HG03066 (cell line): Measurements from ENCODE around the gene CDH15.

Experiments used
- ATAC-seq: cut with Tn5 transposase; IDR thresholded peaks from one replicate; pipeline ENCODE4 v1.9.1; 2021; ENCODE audit warnings: low read depth; ENCODE audit not compliant: unreplicated experiment

CDH15 gene

DNA sequence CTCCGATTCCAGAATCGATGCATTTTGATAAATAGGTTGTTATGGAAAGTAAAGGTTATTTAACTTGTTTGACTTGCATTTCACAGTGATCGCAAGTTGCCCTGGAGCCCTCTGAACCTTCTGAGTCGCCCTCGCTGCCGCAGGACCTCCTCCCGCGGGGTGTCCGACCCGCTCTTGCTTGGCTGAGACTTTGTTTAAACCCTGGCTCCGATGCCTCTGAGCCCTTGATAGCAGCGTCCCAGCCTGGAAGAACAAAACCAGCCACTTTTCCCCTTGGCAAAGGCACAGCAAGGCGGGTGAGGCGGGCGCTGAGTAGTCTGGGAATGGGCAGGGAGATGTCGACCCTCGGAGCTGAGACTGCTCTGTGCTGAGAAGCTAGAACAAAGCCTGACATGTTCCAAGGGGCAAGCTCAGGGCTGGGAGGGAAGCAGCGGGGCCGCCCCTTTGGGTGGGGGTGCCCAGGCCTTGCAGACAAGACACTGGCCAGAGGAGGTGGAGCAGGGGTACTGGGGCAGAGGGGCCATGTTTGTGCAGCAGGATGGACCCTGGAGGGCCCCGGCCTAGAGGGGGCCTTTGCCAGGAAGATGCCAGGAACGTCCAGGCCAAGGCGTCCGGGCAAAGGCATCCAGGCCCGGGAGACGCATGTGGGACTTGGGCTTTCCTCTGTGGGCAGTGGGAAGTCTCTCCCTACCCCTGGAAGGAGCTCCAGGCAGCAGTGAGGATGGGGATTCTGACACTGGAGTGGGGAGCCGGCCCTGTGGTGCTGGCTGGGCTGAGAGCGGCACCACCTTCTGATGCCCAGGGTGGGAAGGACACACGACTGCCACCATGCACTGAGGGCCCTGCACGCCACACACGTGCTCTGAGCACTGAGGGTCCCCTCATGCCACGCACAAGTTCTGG, 30.3 kb upstream of the CDH15 start:
- ATAC-seq, result no peak

DNA sequence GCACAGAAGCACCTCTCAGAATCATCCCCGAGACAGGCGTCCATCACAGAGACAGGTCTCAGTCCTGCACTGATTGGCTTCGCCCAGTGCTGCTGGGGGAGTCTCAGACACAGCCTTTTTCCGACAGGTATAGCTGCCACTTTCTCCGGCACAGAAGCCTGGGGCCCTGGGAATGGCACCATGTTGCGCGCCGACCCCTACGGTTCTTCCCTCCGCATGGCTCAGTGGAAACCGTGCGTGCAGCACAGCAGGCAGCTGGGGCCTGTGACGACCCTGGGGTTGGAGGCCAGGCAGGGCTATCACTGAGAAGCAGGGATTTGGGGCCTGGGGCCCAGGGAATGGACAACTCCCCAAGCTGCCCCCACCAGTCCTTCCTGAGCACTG, 29.7 kb upstream of the CDH15 start:
- ATAC-seq, result no peak

DNA sequence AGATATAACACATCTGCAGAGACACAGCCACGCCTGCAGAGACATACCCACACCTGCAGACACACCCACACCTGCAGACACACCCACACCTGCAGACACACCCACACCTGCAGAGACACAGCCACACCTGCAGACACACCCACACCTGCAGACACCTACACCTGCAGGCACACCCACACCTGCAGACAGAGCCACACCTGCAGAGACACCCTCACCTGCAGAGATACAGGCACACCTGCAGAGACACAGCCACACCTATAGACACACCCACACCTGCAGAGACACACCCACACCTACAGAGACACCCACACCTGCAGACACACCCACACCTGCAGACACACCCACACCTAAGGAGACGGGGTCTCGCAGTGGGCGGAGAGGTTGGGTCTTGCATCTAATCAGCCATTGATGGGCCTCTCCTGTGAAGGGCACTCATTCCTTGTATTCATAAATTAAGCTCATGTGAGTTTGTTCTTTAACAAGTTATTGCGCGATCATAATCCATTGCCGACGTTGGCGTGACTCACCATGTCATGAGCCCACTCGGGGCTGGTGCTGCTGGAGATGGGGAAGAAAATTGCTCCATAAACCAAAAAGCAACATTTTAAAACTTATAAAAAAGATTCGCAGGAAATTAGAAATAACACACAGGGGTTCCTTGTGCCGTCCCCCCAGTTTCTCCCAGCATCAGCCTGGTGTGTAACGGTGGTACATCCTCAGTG, 28.9 kb upstream of the CDH15 start:
- ATAC-seq, result no peak

DNA sequence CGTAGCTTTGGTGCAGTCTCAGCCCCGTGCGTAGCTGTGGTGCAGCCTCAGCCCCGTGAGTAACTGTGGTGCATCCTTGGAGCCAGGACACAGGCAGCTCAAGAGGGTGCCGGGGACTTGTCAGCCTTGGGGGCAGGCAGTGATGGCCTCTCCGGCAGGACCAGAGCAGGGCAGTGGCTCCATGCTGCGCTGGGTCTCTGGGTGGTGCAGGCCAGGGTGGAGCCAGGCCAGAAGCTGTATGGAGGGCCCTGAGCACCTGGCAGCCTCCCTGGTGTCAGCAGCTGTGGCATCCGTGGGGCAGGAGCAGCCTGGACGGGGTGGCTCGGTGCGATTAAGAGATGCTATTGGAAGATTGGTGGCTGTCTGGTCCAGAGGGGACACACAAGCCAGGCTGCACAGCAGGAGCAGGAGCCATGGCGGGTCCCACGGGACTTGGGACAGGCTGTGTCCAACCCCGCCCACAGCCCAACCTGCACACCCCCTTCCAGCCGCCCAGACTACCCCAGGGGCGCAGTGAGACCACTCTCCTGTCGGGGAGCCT, 28.3 kb upstream of the CDH15 start:
- no peak for ATAC-seq

DNA sequence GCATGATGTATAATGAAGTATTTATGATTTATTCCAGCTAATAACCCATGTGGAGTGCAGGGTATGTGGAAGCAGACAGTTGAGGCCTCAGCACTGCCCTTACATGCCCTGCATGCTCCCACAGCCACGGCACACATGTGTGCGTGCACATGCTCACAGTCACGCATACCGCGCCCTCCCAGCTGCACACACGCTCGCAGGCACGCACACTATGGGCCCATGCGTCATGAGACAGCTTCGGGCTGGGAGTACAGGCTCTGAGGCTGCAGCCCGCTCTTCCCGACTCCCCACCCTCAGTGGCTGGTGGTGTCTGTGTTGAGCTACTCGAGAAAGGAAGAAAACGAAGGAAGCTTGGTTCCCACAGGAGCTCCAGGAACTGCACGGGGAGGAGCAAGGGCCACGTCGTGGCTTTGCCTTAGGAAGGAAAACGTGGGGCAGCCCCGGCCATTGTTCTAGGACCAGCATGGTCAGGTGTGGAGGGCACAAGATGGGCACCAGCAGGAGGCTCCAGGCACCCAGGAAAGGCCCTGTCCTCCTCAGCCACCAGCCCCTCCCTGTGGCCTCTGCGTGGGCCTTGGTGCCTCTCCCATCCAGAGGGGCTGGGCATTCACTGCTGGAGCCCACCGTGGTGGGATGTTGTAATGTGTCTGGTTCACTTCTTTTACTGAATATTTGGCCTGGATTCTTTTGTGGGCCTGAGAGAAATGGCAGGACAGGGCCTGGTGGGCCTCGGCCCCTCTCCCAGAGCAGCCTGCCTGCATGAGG, 27.5 kb upstream of the CDH15 start:
- no peak for ATAC-seq

DNA sequence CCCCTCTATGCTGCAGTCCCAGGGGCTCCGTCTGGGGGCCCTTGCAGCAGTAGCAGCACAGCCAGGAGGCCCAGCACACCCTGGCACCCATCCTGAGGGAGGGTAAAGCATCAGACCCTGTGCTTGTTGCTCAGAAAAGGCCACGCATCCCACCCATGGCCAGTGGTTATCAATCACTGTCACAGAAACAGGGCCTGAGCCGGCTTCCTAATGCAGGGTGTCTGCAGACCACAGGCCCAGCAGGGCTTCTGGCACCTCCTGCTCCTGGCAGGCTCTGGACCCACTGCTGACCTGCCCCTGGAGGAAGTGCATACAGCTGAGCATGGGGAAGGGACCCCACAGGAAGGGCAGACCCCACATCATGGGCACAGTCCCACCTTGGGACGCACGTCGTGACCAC, 26.9 kb upstream of the CDH15 start:
- no peak for ATAC-seq

DNA sequence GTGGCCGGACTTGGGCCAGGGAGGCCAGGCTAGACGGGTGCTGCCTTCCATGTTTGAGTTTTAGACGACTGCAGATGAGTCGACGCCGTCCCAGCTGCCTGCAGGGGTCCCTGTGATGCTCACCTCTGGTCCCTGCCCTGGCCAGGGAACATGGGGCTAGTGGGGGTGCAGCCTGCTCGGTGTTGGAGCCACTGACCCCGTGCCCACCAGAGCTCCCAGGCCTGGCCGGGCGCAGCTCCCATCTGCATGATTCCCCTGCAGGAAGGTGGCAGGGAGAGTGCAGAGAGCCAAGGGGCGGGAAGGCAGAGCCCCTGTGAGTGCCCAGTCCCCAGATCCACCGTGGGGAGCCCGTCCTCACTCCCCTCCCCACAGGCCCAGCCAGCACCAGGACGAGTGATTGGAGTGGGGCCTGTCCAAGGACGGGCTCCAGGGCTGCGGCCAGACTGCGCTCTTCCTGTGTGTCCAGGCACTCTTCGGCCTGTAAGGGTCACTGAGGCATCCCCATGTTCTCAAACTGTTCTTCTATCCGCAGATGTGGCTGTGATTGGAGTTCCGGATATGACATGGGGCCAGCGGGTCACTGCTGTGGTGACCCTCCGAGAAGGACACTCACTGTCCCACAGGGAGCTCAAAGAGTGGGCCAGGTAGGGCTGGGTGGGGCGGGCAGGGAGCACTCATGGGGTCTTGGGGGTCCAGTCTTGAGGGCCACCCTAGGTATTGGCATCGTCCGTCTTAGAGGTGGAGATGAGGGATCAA, 26.0 kb upstream of the CDH15 start:
- no peak for ATAC-seq

DNA sequence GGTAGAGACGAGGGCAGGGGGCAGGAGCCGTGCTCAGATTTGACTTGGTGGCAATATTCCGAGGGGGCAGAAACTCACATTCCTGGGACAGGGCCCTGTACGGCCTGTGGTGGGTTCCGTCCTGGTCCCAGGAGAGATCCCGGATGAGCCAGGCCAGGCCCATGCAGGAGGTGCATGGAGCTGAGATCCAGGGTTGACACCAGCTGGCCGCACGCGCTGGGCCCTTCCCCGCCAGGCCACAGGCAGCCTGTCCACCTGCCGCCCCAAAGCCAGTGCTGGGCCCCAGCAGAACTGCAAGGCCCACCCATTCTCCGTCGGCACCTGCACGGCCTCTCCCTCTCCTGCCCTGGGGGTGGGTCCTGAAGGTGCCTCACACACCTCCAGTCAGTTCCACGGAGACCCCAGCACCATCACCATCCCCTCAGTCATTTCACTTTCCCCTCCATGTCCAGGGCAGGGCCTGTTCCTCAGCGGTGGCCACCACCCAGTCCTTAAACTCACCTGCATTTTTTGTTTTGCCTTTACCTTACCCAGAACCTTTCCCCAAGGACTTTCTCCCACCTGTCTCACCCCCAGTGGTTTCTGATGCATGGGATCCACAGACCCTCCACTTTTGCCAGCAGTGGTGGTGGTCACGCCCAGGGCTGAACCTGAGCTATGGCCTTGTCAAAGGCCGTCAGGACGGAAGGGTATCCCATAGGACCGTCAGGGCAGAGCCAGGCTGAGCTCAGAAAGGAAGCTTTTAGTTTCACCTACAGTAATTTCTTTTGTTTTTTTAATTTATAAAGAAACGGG, 25.1 kb upstream of the CDH15 start:
- no peak for ATAC-seq

DNA sequence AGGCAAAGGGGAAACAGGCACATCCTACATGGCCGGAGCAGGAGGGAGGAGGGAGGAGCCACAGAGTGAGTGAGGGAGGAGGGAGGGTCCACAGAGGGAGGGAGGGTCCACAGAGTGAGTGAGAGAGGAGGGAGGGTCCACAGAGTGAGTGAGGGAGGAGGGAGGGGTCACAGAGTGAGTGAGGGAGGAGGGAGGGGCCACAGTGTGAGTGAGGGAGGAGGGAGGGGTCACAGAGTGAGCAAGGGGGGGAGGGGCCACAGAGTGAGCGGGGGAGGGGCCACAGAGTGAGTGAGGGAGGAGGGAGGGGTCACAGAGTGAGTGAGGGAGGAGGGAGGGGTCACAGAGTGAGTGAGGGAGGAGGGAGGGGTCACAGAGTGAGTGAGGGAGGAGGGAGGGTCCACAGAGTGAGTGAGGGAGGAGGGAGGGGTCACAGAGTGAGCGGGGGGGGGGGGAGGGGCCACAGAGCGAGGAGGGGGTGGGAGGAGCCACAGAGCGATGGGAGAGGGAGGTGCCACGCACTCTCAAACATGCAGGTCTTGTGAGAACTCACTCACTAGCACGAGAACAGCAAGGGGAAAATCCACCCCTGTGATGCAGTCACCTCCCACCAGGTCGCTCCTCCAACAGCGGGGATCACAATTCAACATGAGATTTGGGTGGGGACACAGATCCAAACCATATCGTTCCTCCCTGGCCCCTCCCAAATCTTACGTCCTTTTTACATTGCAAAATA, 24.3 kb upstream of the CDH15 start:
- no peak for ATAC-seq

DNA sequence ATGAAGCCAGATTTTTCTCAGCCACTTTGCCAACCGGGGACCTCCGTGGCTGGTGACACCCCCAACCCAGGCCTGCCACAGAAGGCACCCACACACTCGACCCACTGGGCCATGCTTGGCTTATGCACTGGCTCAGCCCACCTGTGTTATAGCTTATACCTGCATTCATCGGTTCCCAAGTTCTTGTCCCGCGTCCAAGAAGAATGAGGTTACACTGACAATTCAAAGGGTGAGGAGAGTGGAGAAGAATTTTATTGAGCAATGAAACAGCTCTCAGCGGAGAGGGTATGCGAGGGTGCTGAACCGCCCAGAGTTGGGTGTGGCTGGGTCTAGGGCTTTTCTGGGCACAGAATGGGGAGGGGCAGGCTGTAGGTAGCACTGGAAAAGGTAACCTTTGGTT, 22.2 kb upstream of the CDH15 start:
- no peak for ATAC-seq

DNA sequence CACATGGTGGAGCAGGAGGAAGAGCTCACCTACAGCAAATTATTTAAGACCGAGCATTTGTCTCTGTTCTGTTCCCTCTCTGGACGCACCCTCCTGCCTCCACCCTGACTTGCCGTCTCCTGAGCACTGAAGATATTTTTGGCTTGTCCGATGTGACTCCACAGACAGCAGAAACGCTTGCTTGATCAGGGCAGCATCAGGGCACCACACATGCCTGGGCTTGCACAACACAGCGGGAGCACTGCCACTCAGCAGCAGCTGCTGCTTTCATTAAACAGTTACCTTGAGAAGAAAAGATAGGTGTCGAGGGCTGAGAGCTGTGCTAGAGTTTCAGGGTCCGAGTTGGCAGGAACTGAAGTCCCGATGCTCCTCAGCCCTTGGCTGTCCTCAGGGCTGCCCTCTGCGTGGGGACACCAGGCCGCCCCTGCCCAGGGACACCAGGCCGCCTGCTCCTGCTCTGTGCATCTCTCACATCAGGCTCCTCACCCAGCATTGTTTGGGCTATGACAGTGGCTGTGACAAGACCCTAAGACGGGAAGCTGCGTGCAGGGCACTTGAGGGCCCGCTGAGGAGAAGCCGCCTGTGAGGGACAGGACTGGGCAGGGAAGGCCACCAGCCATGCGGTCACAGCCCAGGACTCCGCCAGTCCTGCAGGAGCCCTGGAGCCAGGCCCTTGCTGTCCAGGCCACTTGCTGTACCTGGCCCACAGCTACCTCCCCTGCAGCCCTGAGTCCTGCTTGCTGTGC, 21.3 kb upstream of the CDH15 start:
- ATAC-seq, result no peak

DNA sequence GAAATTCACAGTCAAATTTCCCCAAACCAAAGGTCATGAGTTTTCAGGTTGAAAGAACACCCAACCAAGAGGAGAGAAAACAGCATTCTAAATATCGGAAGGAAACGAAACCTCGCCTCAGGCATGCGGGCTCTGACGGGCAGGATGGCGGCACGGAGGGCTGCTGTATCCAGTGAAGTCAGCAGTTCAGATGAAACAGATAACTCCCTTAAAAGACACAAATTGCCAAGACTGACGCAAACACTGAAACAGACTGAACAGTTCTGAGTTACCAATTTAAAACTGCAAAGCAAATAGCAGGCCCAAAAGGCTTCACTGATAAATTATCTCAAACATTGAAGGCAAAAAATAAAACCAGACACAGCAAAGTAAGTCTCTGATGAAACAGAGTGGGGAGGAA, 20.6 kb upstream of the CDH15 start:
- no peak for ATAC-seq

DNA sequence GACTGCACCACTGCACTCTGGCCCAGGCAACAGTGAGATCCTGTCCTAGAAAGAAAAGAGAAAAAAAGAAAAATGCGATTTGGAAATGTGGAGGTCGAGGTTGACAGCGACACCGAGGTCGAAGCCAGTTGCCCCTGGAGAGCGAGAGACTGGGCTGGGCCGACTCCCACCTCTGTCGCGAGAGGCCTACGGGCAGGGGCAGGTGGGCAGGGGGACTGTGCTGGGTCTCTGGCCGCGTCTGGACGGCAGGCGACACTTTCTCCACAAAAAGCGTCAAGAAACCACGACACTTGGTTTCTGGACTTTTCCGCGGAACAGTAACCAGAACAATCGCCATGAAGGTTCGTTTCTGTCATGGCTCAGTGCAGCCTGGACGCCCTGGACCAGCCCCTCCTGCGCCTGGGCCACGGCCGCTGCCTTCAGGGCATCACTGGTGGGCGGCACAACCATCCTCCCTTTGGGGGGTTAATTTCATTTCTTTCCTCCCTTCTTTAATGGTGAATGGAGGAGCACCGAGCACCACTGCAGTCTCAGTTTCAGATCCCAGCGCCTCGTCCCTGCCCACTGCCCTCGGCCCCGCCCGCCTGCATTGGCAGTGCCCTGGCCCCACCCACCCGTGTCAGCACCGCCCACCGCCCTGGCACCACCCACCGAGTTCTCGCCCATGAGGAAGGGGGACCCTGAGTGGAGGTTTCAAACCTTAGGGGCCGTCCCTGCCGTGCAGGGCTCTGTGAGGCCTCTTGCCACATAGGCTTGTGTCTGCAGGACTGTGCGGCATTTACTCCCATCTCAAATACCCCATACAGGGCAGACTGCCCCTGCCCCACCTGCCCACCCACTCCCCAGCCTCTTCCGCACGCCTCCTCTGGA, 18.5 kb upstream of the CDH15 start:
- no peak for ATAC-seq

DNA sequence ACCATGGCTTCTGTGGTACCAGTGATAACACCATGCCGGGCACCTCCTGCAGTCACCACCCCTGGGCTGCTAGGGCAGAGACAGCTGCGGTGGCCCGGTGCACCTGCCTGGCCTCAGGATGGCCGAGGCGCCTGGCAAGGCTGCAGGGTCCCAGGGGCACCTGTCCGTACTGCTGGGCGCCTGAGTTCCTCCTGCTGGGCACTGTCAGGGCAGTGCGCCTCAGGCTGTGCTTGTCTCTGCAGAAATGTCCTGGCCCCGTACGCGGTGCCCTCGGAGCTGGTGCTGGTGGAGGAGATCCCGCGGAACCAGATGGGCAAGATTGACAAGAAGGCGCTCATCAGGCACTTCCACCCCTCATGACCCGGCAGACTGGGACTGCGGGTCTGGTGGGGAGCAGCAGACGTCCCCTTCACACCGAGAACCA, 17.7 kb upstream of the CDH15 start:
- ATAC-seq, result no peak

DNA sequence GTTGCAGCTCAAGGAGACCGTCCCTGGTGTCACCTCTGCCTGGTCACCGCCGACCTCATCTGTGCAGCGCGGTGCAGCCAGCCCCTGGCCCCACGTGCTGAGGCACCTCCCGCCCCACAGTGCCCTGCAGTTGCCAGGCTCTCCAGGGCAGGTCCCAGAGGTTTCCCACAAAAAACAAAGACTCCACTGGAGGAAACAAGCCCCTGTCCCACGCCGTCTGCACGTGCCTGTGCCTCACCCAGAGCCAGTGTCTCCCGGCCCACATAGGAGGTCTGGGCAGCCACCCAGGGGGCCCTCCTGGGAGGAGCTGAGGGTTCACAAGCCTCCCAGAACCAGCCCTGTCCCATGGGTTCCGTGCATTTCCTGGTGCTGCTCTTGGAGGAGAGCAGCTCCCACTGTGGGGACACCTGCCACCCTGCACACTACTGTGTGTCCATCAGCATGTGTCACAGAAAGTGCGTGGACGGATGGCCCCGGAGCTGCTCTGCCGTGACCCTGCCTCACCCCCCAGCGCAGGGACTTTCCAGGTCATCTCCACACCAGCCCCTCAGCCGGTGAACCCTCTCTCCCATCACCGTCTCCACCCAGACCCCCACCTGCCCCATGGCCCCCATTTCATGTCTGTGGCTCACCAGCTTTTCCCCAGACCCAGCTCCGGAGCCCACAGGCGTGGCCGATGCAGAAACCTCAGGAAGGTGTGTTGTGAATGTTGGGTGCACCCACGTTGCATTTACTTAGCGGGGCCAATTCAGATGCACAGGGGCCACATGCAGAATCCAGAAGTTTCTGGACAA, 17.0 kb upstream of the CDH15 start:
- ATAC-seq, result no peak

DNA sequence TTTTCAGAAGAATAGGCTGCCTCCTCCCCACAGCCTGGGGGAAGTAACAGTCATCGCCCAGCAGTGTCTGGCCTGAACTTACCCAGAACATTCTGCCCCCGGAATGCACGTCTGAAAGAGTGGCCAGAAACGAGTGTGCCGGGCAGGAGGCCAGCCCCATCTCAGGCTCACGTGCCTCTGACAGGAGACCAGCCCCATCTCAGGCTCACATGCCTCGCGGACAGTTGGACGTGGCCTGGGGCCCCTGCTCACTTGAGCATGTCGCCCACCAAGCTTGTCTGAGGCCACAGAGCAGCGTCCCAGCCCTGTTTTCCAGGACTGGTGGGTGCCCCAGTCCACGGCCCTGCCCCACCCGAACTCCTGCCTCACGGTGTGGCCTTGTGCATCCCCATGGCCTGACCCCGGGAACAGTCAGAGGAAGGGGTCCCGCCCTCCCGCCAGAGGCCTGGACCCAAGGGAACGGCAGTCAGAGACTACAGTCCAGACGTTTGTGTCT, 16.3 kb upstream of the CDH15 start:
- no peak for ATAC-seq
